NAMALWA (cell line): ENCODE measurements around the gene C6orf15.
"Not testable (repeated sequence)": the region's sequence is repeated elsewhere in the genome, so short reads cannot be mapped to it uniquely, and the experiment has no call there.

ENCODE experiments used
- DNase-seq: peaks from one replicate; pipeline ENCODE4 v3.0.0-alpha.2; 2015; ENCODE audit warnings: low spot score

Gene C6orf15

GRCh38 chr6:31067891-31068668, 44.3 kb downstream of the C6orf15 start:
- not testable (repeated sequence) for DNase-seq

GRCh38 chr6:31067028-31067427, 45.3 kb downstream of the C6orf15 start:
- not testable (repeated sequence) for DNase-seq

DNA sequence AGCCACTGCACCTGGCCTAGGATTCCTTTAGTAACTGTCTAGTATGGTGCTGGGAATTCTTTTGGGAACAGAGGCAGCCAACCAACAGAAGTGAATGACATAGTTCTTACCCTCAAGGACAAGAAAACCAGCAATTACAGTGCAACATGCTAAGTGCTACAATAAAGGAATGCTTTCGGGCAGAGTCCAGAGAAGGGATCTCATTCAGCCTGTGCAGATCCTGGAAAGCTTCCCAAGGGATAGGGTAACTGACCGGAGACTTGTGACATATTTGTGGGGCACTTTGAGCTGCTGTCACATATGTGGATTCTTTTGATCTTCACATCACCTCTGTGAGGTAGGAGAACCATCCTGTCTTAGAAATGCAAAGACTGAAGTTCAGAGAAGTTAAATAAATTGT, 46.8 kb downstream of the C6orf15 start:
- no peak for DNase-seq

DNA sequence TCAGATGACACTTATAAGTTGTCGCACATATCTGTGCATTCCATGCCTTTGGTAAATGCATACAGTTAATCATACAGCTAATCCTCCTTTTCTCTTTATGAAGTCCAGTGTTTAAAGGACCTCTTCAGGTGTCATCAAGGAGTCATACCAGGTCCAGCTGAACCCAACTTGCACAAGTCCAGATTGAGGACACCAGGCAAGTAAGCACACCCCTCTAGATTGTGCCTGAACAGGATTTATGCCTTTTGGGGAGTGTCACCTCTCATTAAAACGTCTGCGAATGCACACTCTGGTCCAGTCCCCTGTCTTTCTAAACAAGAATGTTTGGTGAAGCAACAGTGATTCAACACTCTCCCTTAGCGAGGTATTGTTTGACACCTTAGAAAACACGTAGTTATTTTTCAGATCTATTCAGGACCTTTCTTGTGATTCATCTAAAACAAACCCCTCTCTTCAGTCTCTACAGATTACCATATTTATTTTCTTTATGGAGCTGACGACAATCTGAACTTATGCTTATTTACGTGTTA, 48.4 kb downstream of the C6orf15 start:
- no peak for DNase-seq
